PFSK-1 (cell line): ENCODE data around the gene ITGAE.

Source experiments
- POLR2AphosphoS5 ChIP-seq: IDR thresholded peaks from 2 replicates; pipeline ENCODE4 v1.6.1; 2012; ENCODE audit warnings: low read depth, mild to moderate bottlenecking, control low read depth, low read length, moderate library complexity
- TAF1 ChIP-seq: IDR thresholded peaks from 2 replicates; pipeline ENCODE4 v1.6.1; 2012; ENCODE audit warnings: low read length, control low read depth, borderline replicate concordance; ENCODE audit not compliant: insufficient read depth

- no peak for TF ChIP-seq POLR2AphosphoS5
- TF ChIP-seq TAF1: no peak
Observed at GRCh38 chr17:3719265-3719664, 81.7 kb downstream of the ITGAE start.
